Gastrocnemius medialis (tissue), 4 donors: Measurements from ENCODE around the gene NRG3. TPM values are rescaled to one million over a fixed set of nuclear protein-coding genes. Genes with fewer than 3 reads are reported as not detected.

ENCODE experiments used
- ATAC-seq, 2 donors: fragments of 150-250 bp; one replicate each; pipeline ENCODE4 v1.9.1; 2016
- DNase-seq, 2 donors: peaks; one replicate each; pipeline ENCODE4 v3.0.0-alpha.2; 2019
- H3K27ac ChIP-seq, 4 donors: fragments of 200-600 bp; sonication (generic); 1 replicate in 1 of 4; 2 replicates in 3 of 4; pipeline ENCODE4 v1.5.1; 2016 to 2018; ENCODE audit warnings: mild to moderate bottlenecking in 2 of 4, moderate library complexity in 1 of 4
- H3K27me3 ChIP-seq, 3 donors: fragments of 200-600 bp; sonication (generic) in 2 of 3; 1 replicate in 1 of 3; 2 replicates in 2 of 3; pipeline versions ENCODE4 v1.5.1 to v1.6.0; 2016 to 2019; ENCODE audit warnings: mild to moderate bottlenecking in 1 of 3, moderate library complexity in 1 of 3
- H3K36me3 ChIP-seq, 2 donors: fragments of 200-600 bp; sonication (generic) in 1 of 2; one replicate each; pipeline ENCODE4 v1.5.1; 2017 to 2018
- H3K4me1 ChIP-seq, 2 donors: fragments of 200-600 bp; sonication (generic) in 1 of 2; one replicate each; pipeline ENCODE4 v1.5.1; 2016 to 2017; ENCODE audit warnings: mild to moderate bottlenecking in 2 of 2
- H3K4me3 ChIP-seq, 4 donors: fragments of 200-600 bp; sonication (generic) in 3 of 4; 1 replicate in 1 of 4; 2 replicates in 3 of 4; pipeline ENCODE4 v1.5.1; 2016 to 2019; ENCODE audit warnings: mild to moderate bottlenecking in 2 of 4
- H3K9me3 ChIP-seq, 3 donors: fragments of 200-600 bp; sonication (generic) in 2 of 3; 1 replicate in 1 of 3; 2 replicates in 2 of 3; pipeline ENCODE4 v1.5.1; 2016 to 2019
- POLR2A ChIP-seq, 2 donors: fragments of 450-650 bp; IDR thresholded peaks; one replicate each; pipeline ENCODE4 v1.6.1; 2017; ENCODE audit warnings: antibody characterized with exemption in 2 of 2, mild to moderate bottlenecking in 2 of 2, moderate library complexity in 2 of 2
- in situ Hi-C, 4 donors: fragments of 200-750 bp; cut with MboI; loops; one replicate each; pipeline versions ENCODE4 v1.15.0 to v1.8.0; 2017; ENCODE audit warnings: low sequenced_read_pairs in 4 of 4
- intact Hi-C: fragments of 100-400 bp; cut with DNase I; formaldehyde crosslinking; loops from one replicate; pipeline ENCODE4 v1.15.1; 2023; ENCODE audit warnings: low total_unique reads
- total RNA-seq, 4 donors: library from RNA; depleted of rRNA; stranded (reverse); fragments of >200 nt; gene quantifications; one replicate each; pipeline versions ENCODE4 v1.1.0 to v1.2.3, GENCODE V29; 2016
- TF ChIP-seq, protein P1 (sequence below), 5 experiments: fragments of 450-650 bp in 3 of 5; fragments of 200-600 bp in 2 of 5; sonication (generic) in 2 of 5; IDR thresholded peaks in 4 of 5; conservative IDR thresholded peaks in 1 of 5; 1 replicate in 4 of 5; 2 replicates in 1 of 5; pipeline ENCODE4 v1.5.1; 2016 to 2019; ENCODE audit warnings: antibody characterized with exemption in 5 of 5, mild to moderate bottlenecking in 3 of 5, moderate library complexity in 3 of 5

NRG3 gene
- total RNA-seq, 4 donors from 2014 or later, result not detected

DNA sequence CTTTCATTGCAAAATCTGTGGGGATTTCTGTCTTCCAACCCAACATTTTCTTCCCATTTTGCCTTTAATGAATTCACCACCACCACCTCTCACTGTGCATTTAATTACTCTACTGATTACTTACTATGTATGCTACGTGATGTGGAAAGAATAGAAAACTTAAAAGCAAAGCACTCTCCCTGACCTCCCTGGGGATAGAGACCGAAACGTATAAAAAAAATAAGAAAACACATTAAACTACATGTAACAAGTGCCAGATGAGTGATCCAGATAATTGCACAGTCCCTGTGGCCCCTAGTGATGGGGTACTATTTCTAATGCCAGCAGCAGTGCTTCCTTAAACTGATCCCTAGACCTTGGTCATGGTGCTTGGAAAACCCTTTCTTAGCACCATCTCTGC lies 478.4 kb downstream of the NRG3 start:
- DNase-seq (no peak), ATAC-seq (no peak)
- intact Hi-C loops (no loop called here), in situ Hi-C loops (no loop called here)
- no peak overlapping the region for H3K27ac ChIP-seq
- TF ChIP-seq, protein P1, sequence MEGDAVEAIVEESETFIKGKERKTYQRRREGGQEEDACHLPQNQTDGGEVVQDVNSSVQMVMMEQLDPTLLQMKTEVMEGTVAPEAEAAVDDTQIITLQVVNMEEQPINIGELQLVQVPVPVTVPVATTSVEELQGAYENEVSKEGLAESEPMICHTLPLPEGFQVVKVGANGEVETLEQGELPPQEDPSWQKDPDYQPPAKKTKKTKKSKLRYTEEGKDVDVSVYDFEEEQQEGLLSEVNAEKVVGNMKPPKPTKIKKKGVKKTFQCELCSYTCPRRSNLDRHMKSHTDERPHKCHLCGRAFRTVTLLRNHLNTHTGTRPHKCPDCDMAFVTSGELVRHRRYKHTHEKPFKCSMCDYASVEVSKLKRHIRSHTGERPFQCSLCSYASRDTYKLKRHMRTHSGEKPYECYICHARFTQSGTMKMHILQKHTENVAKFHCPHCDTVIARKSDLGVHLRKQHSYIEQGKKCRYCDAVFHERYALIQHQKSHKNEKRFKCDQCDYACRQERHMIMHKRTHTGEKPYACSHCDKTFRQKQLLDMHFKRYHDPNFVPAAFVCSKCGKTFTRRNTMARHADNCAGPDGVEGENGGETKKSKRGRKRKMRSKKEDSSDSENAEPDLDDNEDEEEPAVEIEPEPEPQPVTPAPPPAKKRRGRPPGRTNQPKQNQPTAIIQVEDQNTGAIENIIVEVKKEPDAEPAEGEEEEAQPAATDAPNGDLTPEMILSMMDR (IDR thresholded peaks at IDR 0.05 in 4 of 5, conservative IDR thresholded peaks at IDR 0.05 in 1 of 5), result no peak
- no peak for TF ChIP-seq POLR2A (IDR thresholded peaks at IDR 0.05)
- no peaks in the 10 kb centered on the region for H3K27me3 ChIP-seq
- no peaks in the 10 kb centered on the region for H3K4me1 ChIP-seq
- no peaks in the 10 kb centered on the region for H3K36me3 ChIP-seq
- no peaks in the 10 kb centered on the region for H3K9me3 ChIP-seq
- H3K4me3 ChIP-seq, result no peak overlapping the region

DNA sequence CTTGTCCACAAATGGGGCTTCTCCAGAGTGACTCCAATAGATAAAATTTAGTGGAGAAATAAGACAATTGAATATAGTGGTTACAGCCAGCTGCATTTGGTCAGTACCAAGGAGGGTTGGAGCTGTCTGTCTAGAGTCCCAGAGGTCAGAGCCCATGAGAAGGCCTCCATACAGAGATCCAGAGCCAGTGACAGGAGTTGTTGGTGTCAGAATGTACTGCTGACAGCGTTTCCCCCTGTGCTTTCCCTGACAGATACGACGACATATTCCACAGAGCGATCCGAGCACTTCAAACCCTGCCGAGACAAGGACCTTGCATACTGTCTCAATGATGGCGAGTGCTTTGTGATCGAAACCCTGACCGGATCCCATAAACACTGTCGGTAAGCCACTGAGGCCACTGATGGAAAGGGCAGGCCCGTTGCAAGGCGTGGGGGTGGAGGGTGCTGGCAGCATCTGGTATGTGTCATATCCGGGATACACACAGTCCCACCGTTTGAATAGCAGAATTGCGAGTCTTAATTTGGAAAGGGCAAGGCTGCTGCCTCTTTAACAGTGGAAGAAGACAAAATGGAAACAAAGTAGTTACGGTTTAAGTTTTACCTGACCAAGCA lies 483.6 kb downstream of the NRG3 start:
- no peak for ATAC-seq
- H3K27ac ChIP-seq, result no peak overlapping the region
- no peaks in the 10 kb centered on the region for H3K9me3 ChIP-seq
- DNase-seq, result no peak
- H3K4me1 ChIP-seq, result no peaks in the 10 kb centered on the region
- no peaks in the 10 kb centered on the region for H3K36me3 ChIP-seq
- in situ Hi-C loops (no loop called here), intact Hi-C loops (no loop called here)
- no peak overlapping the region for H3K4me3 ChIP-seq
- TF ChIP-seq POLR2A (IDR thresholded peaks at IDR 0.05), result no peak
- TF ChIP-seq, protein P1 (IDR thresholded peaks at IDR 0.05 in 4 of 5, conservative IDR thresholded peaks at IDR 0.05 in 1 of 5), result no peak
- H3K27me3 ChIP-seq, result no peaks in the 10 kb centered on the region

DNA sequence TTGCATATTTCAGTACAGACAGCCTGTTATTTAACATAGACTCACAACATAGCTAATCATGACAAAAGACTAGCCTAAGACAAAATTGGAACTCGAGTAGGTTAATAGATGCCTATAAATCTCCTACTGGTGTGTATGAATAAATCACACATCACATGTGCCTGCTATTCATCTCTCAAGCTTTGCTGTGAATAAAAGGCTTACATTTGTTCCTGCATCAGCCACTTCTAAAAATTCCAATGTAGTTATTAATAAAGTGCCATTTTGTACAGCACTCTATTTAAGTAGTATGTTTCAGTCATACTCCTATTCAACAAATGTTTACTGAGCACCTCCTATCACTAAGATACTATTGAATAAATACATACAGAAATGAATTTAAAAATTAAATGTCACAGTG lies 486.3 kb downstream of the NRG3 start:
- TF ChIP-seq, protein P1 (IDR thresholded peaks at IDR 0.05 in 4 of 5, conservative IDR thresholded peaks at IDR 0.05 in 1 of 5), result no peak
- TF ChIP-seq POLR2A (IDR thresholded peaks at IDR 0.05), result no peak
- no peak for DNase-seq
- Histone ChIP-seq H3K27ac (no peak overlapping the region), H3K9me3 (no peaks in the 10 kb centered on the region), H3K4me3 (no peak overlapping the region), H3K27me3 (no peaks in the 10 kb centered on the region), H3K36me3 (no peaks in the 10 kb centered on the region), H3K4me1 (no peaks in the 10 kb centered on the region)
- no peak for ATAC-seq
- intact Hi-C loops, result no loop called here
- in situ Hi-C loops, result no loop called here

DNA sequence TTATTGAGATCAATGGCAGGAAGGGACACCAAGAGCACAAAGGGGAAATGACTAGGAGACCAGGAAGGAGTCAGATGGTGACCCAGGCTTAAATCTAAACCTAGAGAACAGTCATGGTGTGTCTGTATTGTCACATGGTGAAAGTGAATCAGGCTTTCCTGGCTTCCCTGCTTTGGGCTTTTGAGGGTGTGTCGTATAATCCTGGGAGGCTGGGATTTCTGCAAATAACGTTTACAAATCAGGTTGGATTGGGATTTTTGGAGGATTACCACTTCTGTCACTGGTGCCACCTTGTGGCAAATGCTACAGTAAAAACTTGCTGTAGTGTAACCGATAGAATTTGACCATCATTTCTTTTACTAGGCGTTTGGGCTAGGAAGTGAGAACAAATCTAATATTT lies 502.6 kb downstream of the NRG3 start:
- ATAC-seq (no peak), DNase-seq (no peak)
- intact Hi-C loops (no loop called here), in situ Hi-C loops (no loop called here)
- H3K36me3 ChIP-seq, result no peaks in the 10 kb centered on the region
- H3K9me3 ChIP-seq, result no peaks in the 10 kb centered on the region
- no peaks in the 10 kb centered on the region for H3K27me3 ChIP-seq
- no peak for TF ChIP-seq POLR2A (IDR thresholded peaks at IDR 0.05)
- TF ChIP-seq, protein P1 (IDR thresholded peaks at IDR 0.05 in 4 of 5, conservative IDR thresholded peaks at IDR 0.05 in 1 of 5), result no peak
- no peak overlapping the region for H3K4me3 ChIP-seq
- no peak overlapping the region for H3K27ac ChIP-seq
- H3K4me1 ChIP-seq, result no peaks in the 10 kb centered on the region

DNA sequence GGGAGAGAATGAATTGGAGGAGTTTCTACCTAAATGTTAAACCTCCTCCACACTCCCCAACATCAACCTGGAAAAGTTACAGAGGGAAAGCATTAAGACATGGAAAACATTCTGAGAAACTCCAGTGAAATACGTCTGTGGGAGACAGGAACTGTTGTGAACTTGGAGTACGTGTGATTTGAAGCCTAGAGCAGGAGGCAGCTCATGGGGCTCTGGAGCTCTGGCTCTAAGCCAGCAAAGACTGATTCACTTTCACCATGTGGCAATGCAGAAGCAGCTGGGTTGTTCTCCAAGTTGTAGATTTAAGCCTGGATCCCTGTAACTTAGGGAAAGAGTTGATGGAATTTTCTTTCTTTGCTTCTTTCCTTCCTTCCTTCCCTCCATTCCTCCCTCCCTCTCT lies 503.2 kb downstream of the NRG3 start:
- H3K27ac ChIP-seq, result no peak overlapping the region

More for the DNA sequence above, 503.2 kb downstream of the NRG3 start:
- in situ Hi-C loops, result no loop called here
- H3K9me3 ChIP-seq, result no peaks in the 10 kb centered on the region
- H3K27me3 ChIP-seq, result no peaks in the 10 kb centered on the region
- ATAC-seq (no peak), DNase-seq (peak in 1 of 2 donors; percentile 15)
- no peak for TF ChIP-seq POLR2A (IDR thresholded peaks at IDR 0.05)
- H3K4me3 ChIP-seq, result no peak overlapping the region
- H3K36me3 ChIP-seq, result no peaks in the 10 kb centered on the region
- no peaks in the 10 kb centered on the region for H3K4me1 ChIP-seq
- intact Hi-C loops, result no loop called here
